A673 (cell line): ENCODE data around the gene RBFOX1.

Experiments used
- CTCF ChIP-seq: fragments of 300-800, 200-600 bp; sonication (generic); conservative IDR thresholded peaks from 2 replicates; pipeline ENCODE4 v1.5.1; 2017; ENCODE audit warnings: low read depth, mild to moderate bottlenecking, antibody characterized with exemption, low read length, moderate library complexity, mixed read lengths
- EZH2 ChIP-seq: fragments of 200-600 bp; sonication (generic); IDR thresholded peaks from 2 replicates; pipeline ENCODE4 v1.6.1; 2017; ENCODE audit warnings: borderline replicate concordance, low read depth, mild to moderate bottlenecking, mixed read lengths, antibody characterized with exemption, low read length; ENCODE audit not compliant: poor library complexity, severe bottlenecking

- TF ChIP-seq CTCF, result no peak
- no peak for TF ChIP-seq EZH2
Measured at GRCh38 chr16:7378024-7378695, 45.5 kb downstream of the RBFOX1 start.
